ENCODE measurements around the gene ATG10. TPM values are rescaled to one million over a fixed set of nuclear protein-coding genes. Genes with fewer than 3 reads are reported as not detected.
"Not testable (repeated sequence)": the region's sequence is repeated elsewhere in the genome, so short reads cannot be mapped to it uniquely, and the experiment has no call there.

The ATG10 gene
- total RNA-seq, 5 donors from 2014 or later (not counting 1 experiment from before 2014, with no cell fraction given) = 3.9 to 7.8 (median 6.6) TPM

- ATAC-seq (replicated peaks in 1 of 4) (no peak), DNase-seq (no peak)
- Histone ChIP-seq H3K9me3 (no peaks in the 10 kb centered on the region), H3K4me3 (ENCODE audit: control insufficient read depth in 1 of 2, extremely low read depth in 1 of 2, low read length in 1 of 2) (no peak overlapping the region), H3K4me1 (ENCODE audit: control insufficient read depth in 1 of 2, extremely low read depth in 1 of 2, insufficient read depth in 2 of 2, low read length in 2 of 2) (no peaks in the 10 kb centered on the region), H3K36me3 (ENCODE audit: control insufficient read depth in 2 of 2, extremely low read depth in 1 of 2, insufficient read depth in 1 of 2, low read length in 1 of 2) (no peaks in the 10 kb centered on the region), H3K27ac (ENCODE audit: low read length) (no peak overlapping the region), H3K27me3 (replicated peaks in 1 of 2; ENCODE audit: control insufficient read depth in 2 of 2, extremely low read depth in 1 of 2, insufficient read depth in 2 of 2, low read length in 1 of 2) (no peaks in the 10 kb centered on the region)
- Mint-ChIP-seq H3K9me3 (no peaks in the 10 kb centered on the region), H3K27me3 (no peaks in the 10 kb centered on the region), H3K4me1 (peaks cover 0 to 6% (median 2%) of the 10 kb centered on the region in 3 donors), H3K36me3 (peaks cover 3% of the 10 kb centered on the region), H3K4me3 (no peak overlapping the region), H3K27ac (no peak overlapping the region)
- ChIA-PET POLR2A (interaction anchor here in 1 of 2 donors (0.5 kb wide), 1 partner anchor 42 kb away, joined by 6 read pairs; no protein-coding TSS in a partner anchor), CTCF (no interaction called here)
- WGBS (ENCODE audit: insufficient coverage) = 87% methylated on average over 4 of the region's 4 CpGs
These were observed 59.6 kb downstream of the ATG10 start for GRCh38 chr5:82031220-82032119.

- H3K4me3 ChIP-seq (ENCODE audit: control insufficient read depth in 1 of 2, extremely low read depth in 1 of 2, low read length in 1 of 2); H3K4me1 Mint-ChIP-seq; H3K27ac ChIP-seq (ENCODE audit: low read length); H3K27me3 ChIP-seq (replicated peaks in 1 of 2; ENCODE audit: control insufficient read depth in 2 of 2, extremely low read depth in 1 of 2, insufficient read depth in 2 of 2, low read length in 1 of 2); POLR2A ChIA-PET; H3K4me1 ChIP-seq (ENCODE audit: control insufficient read depth in 1 of 2, extremely low read depth in 1 of 2, insufficient read depth in 2 of 2, low read length in 2 of 2); ATAC-seq (replicated peaks in 1 of 4); DNase-seq; H3K9me3 ChIP-seq; H3K27ac Mint-ChIP-seq; H3K27me3 Mint-ChIP-seq; H3K4me3 Mint-ChIP-seq; H3K36me3 ChIP-seq (ENCODE audit: control insufficient read depth in 2 of 2, extremely low read depth in 1 of 2, insufficient read depth in 1 of 2, low read length in 1 of 2): not testable (repeated sequence)
- Mint-ChIP-seq H3K36me3 (peaks cover 40% of the 10 kb centered on the region), H3K9me3 (peaks cover 9 to 19% (median 16%) of the 10 kb centered on the region in 3 donors)
- CTCF ChIA-PET = interaction anchor here in 1 of 2 donors (0.6 kb wide), 1 partner anchor 54 kb away, joined by 3 read pairs; no protein-coding TSS in a partner anchor
- WGBS (ENCODE audit: insufficient coverage) = 84% methylated on average over 1 of the region's 1 CpG
These were observed 71.1 kb downstream of the ATG10 start for GRCh38 chr5:82042894-82043293.

GRCh38 chr5:82044010-82044409, 72.2 kb downstream of the ATG10 start:
- Mint-ChIP-seq H3K27me3 (no peaks in the 10 kb centered on the region), H3K27ac (no peak overlapping the region), H3K36me3 (peaks cover 34% of the 10 kb centered on the region), H3K9me3 (peaks cover 5 to 19% (median 11%) of the 10 kb centered on the region in 3 donors), H3K4me3 (no peak overlapping the region), H3K4me1 (no peaks in the 10 kb centered on the region)
- Histone ChIP-seq H3K4me3 (ENCODE audit: control insufficient read depth in 1 of 2, extremely low read depth in 1 of 2, low read length in 1 of 2) (no peak overlapping the region), H3K36me3 (ENCODE audit: control insufficient read depth in 2 of 2, extremely low read depth in 1 of 2, insufficient read depth in 1 of 2, low read length in 1 of 2) (peaks cover 0 to 7% of the 10 kb centered on the region in 2 donors), H3K27me3 (replicated peaks in 1 of 2; ENCODE audit: control insufficient read depth in 2 of 2, extremely low read depth in 1 of 2, insufficient read depth in 2 of 2, low read length in 1 of 2) (no peaks in the 10 kb centered on the region), H3K4me1 (ENCODE audit: control insufficient read depth in 1 of 2, extremely low read depth in 1 of 2, insufficient read depth in 2 of 2, low read length in 2 of 2) (no peaks in the 10 kb centered on the region), H3K9me3 (peaks cover 2% of the 10 kb centered on the region), H3K27ac (ENCODE audit: low read length) (no peak overlapping the region)
- DNase-seq (no peak), ATAC-seq (replicated peaks in 1 of 4) (no peak)
- ChIA-PET POLR2A (no interaction called here), CTCF (no interaction called here)
- WGBS (ENCODE audit: insufficient coverage) = 100% methylated on average over 1 of the region's 2 CpGs

DNA sequence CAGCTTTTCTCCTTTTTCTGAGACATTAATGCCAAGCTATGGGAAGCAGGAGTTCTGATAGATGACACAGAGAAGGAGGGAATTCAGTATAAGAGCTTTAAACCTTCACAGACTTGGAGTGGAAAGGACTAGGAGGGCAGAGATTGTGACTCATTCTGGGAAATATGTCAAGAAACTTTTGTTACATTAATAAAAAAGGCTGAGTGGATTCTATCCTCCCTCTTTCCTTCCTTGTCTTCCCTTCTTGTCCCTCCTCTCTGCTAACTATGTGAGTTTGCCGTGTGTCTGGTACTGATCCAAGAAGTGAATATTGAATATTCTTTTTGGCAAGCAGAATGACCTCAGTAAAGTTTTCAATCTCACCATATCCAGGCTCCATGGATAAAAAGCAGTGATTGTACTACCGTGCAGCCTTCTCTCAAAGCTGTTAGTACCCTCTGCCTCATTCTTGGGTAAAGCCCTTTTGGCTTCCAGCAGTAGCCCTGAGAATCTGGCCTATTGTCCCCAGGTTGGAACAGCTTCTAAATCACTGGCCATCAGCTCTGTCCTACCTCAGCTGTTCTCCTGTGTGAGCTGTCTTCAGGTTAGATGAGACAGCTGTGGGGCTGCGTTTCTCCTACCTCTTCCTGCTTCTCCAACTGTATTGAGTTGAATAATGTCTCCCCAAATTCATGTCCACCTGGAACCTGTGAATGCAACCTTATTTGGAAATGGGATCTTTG, 73.9 kb downstream of the ATG10 start:
- Histone ChIP-seq H3K27ac (ENCODE audit: low read length) (no peak overlapping the region), H3K36me3 (ENCODE audit: control insufficient read depth in 2 of 2, extremely low read depth in 1 of 2, insufficient read depth in 1 of 2, low read length in 1 of 2) (peaks cover 0 to 7% of the 10 kb centered on the region in 2 donors), H3K9me3 (peaks cover 2% of the 10 kb centered on the region), H3K4me1 (ENCODE audit: control insufficient read depth in 1 of 2, extremely low read depth in 1 of 2, insufficient read depth in 2 of 2, low read length in 2 of 2) (no peaks in the 10 kb centered on the region), H3K27me3 (replicated peaks in 1 of 2; ENCODE audit: control insufficient read depth in 2 of 2, extremely low read depth in 1 of 2, insufficient read depth in 2 of 2, low read length in 1 of 2) (no peaks in the 10 kb centered on the region), H3K4me3 (ENCODE audit: control insufficient read depth in 1 of 2, extremely low read depth in 1 of 2, low read length in 1 of 2) (no peak overlapping the region)
- H3K4me1 Mint-ChIP-seq = no peaks in the 10 kb centered on the region
- peaks cover 5 to 19% (median 11%) of the 10 kb centered on the region in 3 donors for H3K9me3 Mint-ChIP-seq
- no peak for DNase-seq
- ChIA-PET CTCF (no interaction called here), POLR2A (no interaction called here)
- no peak overlapping the region for H3K4me3 Mint-ChIP-seq
- H3K27ac Mint-ChIP-seq = no peak overlapping the region
- no peaks in the 10 kb centered on the region for H3K27me3 Mint-ChIP-seq
- WGBS (ENCODE audit: insufficient coverage) = 100% methylated on average over 2 of the region's 3 CpGs
- H3K36me3 Mint-ChIP-seq = peaks cover 34% of the 10 kb centered on the region
- ATAC-seq (replicated peaks in 1 of 4) = no peak

DNA sequence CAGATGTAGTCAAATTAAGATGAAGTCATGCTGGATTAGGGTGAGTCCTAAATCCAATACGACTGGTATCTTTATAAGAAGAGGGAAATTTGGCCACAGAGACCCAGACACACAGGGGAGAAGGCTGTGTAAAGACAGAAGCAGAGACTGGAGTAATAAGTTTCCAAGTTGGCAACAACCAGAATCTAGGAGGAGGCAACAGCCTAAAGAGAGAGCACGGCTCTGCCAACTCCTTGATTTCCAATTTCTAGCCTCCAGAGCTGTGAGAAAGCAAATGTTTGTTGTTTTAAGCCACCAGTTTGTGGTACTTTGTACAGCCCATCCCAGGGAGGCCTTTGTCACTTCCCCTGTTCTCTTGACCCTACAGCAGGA, 74.4 kb downstream of the ATG10 start:
- peaks cover 5 to 19% (median 11%) of the 10 kb centered on the region in 3 donors for H3K9me3 Mint-ChIP-seq
- Histone ChIP-seq H3K4me1 (ENCODE audit: control insufficient read depth in 1 of 2, extremely low read depth in 1 of 2, insufficient read depth in 2 of 2, low read length in 2 of 2) (no peaks in the 10 kb centered on the region), H3K4me3 (ENCODE audit: control insufficient read depth in 1 of 2, extremely low read depth in 1 of 2, low read length in 1 of 2) (no peak overlapping the region), H3K27me3 (replicated peaks in 1 of 2; ENCODE audit: control insufficient read depth in 2 of 2, extremely low read depth in 1 of 2, insufficient read depth in 2 of 2, low read length in 1 of 2) (no peaks in the 10 kb centered on the region), H3K9me3 (peaks cover 2% of the 10 kb centered on the region), H3K27ac (ENCODE audit: low read length) (no peak overlapping the region), H3K36me3 (ENCODE audit: control insufficient read depth in 2 of 2, extremely low read depth in 1 of 2, insufficient read depth in 1 of 2, low read length in 1 of 2) (peaks cover 0 to 7% of the 10 kb centered on the region in 2 donors)
- no peak overlapping the region for H3K27ac Mint-ChIP-seq
- CTCF ChIA-PET = no interaction called here
- DNase-seq = no peak
- POLR2A ChIA-PET = no interaction called here
- no peaks in the 10 kb centered on the region for H3K27me3 Mint-ChIP-seq
- 100% methylated on average over 1 of the region's 2 CpGs for WGBS (ENCODE audit: insufficient coverage)
- no peak for ATAC-seq (replicated peaks in 1 of 4)
- H3K4me3 Mint-ChIP-seq = no peak overlapping the region
- peaks cover 34% of the 10 kb centered on the region for H3K36me3 Mint-ChIP-seq
- no peaks in the 10 kb centered on the region for H3K4me1 Mint-ChIP-seq

- H3K4me1 Mint-ChIP-seq = peaks cover 0 to 16% (median 4%) of the 10 kb centered on the region in 3 donors
- no peak overlapping the region for H3K4me3 Mint-ChIP-seq
- no peaks in the 10 kb centered on the region for H3K27me3 Mint-ChIP-seq
- Histone ChIP-seq H3K4me3 (ENCODE audit: control insufficient read depth in 1 of 2, extremely low read depth in 1 of 2, low read length in 1 of 2) (no peak overlapping the region), H3K36me3 (ENCODE audit: control insufficient read depth in 2 of 2, extremely low read depth in 1 of 2, insufficient read depth in 1 of 2, low read length in 1 of 2) (no peaks in the 10 kb centered on the region), H3K27ac (ENCODE audit: low read length) (no peak overlapping the region), H3K27me3 (replicated peaks in 1 of 2; ENCODE audit: control insufficient read depth in 2 of 2, extremely low read depth in 1 of 2, insufficient read depth in 2 of 2, low read length in 1 of 2) (no peaks in the 10 kb centered on the region), H3K4me1 (ENCODE audit: control insufficient read depth in 1 of 2, extremely low read depth in 1 of 2, insufficient read depth in 2 of 2, low read length in 2 of 2) (no peaks in the 10 kb centered on the region), H3K9me3 (no peaks in the 10 kb centered on the region)
- POLR2A ChIA-PET = no interaction called here
- peaks cover 0 to 4% (median 0%) of the 10 kb centered on the region in 3 donors for H3K9me3 Mint-ChIP-seq
- CTCF ChIA-PET = no interaction called here
- H3K27ac Mint-ChIP-seq = no peak overlapping the region
- DNase-seq (no peak), ATAC-seq (replicated peaks in 1 of 4) (no peak)
- WGBS (ENCODE audit: insufficient coverage) = 93% methylated on average over 2 of the region's 4 CpGs
- H3K36me3 Mint-ChIP-seq = peaks cover 9% of the 10 kb centered on the region
These were observed 79.1 kb downstream of the ATG10 start for GRCh38 chr5:82050955-82051354.
